GM19035 (cell line): ENCODE measurements around the gene PER2.

Source experiments
- ATAC-seq: cut with Tn5 transposase; IDR thresholded peaks from one replicate; pipeline ENCODE4 v1.9.1; 2021; ENCODE audit not compliant: unreplicated experiment

PER2 gene

DNA sequence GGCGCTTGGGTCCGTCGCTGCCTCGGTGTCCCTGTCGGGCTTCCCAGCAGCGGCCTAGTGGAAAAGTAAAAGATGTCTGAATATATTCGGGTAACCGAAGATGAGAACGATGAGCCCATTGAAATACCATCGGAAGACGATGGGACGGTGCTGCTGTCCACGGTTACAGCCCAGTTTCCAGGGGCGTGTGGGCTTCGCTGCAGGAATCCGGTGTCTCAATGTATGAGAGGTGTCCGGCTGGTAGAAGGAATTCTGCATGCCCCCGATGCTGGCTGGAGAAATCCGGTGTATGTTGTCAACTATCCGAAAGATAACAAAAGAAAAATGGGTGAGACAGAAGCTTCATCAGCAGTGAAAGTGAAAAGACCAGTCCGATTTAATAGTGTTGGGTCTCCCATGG, 56.6 kb downstream of the PER2 start:
- no peak for ATAC-seq

DNA sequence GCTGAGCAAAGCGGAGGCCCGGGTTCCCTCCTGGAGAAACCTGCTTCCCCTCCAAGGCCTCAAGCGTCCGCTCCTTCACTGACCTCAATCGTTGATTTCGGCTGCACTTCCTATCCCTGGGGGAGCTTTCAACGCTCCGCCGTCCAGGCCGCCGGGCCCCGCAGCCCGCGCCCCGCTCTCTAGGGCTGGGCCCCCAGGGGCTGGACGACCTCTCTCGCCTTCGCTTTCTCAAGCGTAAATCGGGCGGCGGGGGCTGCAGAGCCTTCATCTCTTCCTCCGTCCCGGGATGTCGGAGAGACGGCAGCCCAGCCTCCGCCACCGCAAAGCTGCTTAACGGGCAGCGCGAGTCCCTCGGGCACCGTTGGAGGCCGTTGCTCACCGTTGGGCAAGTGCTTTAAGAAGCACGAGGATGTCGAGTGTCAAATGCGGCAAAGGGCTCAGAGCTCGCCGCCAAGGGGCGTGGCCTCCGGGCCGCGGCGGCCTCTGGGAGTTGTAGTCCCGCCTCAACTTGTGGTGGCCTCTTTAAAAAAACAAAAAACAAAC, 57.1 kb downstream of the PER2 start:
- ATAC-seq, result no peak

DNA sequence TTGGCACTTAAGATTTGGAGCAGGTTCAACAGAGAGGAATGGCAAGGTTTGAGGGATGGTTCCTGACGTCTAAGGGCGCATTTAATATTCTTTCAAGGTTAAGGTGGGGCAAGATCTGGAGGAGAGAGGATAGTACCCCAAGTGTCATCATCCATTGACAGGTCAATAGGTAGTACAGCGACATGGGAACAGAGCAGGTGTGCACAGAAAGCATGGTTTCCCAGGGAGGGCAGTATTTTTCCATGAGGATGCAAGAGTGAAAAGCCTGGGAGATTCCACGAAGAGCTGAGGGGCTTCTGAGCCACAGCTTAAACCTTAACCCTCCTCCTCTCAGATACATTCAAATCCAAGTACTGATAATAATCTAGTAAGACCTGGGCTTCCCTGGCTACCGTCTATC, 57.7 kb downstream of the PER2 start:
- ATAC-seq, result no peak

DNA sequence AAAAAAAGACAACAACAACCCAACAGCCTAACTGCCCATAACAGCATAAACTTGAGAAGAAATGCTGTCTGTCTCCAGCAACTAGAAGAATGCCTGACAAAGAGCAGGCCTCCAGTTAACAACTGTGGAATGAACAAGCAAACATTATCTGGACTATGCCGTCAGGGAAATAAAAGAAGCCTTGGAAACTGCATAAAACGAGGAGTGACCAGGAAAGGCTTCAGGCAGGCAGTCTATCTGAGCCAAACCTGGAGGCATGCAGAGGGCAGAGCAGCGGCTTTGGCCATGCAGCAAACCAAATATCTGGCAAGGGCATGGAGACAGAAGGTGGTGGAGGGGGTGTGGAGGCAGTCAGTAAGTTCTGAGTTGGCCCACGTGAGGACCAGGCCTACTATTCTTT, 59.7 kb downstream of the PER2 start:
- ATAC-seq, result no peak

DNA sequence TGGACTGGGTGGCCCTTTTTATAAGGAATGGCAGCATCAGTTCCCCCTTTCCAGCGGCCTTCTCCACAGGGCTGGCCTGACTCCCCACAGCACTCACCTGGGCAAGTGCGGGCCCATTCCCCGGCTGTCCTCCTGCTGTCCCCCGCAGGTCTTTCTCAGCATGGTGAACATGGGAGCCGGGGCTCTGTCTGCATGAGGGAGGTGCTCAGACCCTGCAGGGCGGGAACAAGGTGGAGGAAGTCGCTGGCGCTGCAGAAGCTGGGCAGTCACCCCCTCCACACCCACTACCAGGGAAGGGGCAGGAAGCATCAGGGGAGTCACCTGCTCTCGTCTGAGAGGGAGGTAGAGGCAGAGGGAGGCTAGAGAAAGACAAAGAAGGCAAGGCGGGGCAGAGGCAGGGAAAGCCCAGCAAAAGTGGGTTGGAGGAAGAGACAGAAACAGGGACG, 60.8 kb downstream of the PER2 start:
- ATAC-seq, result no peak

DNA sequence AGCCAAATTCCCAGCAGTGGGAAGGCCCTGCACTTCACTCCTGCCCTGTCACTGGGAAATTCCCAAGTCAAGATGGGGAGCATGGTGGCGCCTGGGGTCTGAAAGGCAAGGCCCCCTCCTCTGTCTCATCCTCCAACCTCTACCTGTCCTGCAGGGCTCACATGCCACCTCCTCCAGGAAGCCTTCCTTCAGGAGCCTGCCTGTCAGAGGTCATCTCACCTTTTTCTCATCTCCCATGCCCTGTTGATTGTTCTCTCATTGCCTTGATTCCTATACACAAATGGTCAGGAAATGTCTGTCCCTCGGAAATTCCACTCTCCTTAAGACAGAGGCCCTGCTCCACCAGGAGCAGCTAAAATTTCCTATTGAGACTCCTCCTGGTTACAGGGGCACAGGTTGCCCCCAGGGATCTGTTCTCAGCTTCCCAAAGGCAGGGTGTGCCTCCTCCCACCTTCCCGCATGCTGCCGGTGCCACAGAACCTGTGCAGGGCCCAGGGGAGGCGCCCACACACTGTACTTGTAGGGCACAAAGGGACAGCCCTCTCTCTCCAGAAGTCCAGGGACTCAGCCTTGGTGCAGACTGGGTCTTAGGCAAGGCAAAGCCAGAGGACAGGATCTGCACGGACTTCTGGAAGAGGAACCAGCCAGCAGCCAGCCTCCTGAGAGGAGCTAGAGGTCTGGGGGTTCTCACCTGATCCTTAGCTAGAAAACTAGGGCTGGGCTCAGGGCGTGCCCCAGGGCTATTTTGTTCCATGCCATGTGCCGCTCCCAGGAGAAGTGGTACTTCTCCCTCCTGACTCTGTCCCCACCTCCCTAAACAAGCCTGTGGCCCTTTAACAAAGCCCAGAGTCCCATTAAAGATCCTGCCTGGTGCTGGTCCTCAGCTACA, 61.5 kb downstream of the PER2 start:
- no peak for ATAC-seq

DNA sequence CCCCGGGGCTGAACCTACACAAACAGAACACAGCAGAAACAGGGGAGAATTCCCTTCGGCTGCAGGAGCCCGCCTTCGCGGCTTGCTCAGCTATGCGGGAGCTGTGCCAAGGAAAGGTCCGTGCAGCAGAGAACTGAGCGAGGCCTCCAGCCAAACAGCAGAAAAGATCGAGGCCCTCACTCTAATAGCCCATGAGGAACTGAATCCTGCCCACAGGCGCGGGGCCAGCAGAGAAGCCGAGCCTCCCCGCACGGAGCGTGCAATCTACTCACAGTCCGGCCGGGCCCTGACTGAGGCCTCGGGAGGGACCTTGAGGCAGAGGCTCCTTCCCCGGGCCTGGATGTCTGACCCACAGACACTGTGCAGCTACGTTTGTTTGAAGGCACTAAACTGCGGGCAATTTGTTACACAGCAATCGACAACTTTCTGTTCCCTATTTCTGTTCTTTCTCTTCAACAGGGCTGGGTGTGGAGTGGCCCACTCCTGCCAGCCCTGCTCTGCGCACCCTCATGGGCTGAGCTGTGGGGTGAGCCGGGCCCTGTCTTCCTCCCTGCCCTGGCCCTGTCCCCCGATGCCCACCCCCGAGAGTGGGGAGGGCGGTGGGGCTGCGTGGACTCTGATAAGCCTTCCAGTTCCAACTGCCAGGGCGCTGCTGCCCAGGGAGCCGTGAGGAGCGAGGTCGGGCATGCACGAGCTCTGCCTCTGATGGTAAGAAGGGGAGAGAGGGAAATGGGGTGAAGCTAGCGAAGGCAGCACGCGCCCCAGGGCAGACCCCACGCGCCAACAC, 62.3 kb downstream of the PER2 start:
- ATAC-seq, result no peak

DNA sequence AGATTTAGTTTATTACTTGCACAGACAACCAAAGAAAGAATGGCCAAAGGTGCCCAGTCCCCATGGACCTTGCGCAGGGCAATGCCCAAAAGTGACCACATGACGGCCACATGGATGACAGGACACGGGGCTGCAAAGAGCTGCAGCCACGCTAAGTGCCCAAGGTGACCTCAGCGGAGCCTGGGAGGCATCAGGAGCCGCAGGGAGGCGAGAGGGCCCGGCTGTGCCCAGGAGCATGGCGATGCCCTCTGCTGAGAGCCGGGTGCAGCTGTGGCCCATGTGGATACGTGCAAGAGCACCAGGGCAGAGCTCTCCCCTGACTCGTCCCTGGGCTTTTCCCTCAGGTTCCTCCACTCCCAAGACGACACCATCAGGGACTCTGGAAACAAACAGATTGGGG, 63.3 kb downstream of the PER2 start:
- ATAC-seq, result no peak

DNA sequence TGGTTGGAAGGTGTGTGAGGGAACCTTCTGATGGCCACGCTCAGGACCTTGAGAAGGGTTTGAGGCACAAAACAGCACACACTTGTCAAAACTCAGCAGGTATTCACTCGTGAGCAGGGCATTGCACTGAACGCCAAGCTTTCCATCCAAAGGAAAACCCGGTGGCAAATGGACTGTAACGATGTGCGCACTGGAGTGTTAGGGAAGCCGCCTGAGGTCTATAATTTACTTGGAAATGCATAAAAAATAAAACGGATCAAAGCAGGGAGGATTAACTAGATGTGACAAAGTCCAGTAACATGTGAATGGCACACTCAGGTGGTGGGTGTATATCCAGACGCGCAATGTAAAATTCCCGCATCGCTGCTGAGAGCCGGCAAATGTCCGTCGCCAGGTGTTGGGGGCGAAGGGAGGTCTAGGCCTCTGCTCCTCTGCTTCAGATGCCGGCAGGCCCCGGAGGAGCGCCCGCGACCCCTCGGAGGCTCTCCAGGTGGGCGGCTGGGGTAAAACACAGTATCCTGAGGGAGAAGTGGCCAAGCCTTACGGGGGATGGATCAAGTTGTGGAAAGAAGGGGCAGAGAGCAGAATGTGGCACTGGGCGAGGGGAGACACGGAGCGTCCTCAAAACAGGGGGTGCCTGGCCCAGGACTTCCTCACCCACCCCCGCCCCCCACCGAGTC, 63.9 kb downstream of the PER2 start:
- no peak for ATAC-seq

DNA sequence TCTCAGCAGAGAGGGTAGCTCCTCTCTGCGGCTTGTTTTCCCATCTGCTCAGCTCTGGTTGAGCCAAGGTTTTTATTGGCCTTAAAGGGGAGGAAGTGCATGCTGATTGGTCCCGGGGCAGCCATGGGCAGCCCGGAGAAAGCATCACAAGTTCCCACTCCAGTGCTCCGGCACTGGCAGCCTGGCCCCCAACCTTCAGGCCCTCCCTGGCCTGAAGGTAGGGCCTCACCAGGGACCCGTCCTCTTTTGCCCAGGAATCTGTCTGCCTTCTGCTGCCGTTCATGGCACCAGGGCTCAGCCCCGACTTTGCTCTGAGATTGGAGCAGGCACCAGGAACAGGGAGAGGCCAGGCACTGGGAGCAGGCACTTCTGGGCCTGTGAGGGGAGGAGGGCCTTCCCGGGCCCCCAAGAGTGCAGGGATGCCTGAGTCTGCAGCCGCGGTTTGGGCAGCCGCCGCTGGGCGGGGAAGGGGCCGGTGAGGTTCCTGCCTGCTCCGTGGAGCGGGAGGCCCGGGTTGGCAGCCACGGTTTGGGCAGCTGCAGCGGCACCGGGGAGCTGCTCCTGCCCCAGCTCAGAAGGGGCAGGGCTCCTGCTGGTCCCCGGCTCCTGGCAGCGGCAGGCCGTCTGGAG, 67.4 kb downstream of the PER2 start:
- no peak for ATAC-seq

DNA sequence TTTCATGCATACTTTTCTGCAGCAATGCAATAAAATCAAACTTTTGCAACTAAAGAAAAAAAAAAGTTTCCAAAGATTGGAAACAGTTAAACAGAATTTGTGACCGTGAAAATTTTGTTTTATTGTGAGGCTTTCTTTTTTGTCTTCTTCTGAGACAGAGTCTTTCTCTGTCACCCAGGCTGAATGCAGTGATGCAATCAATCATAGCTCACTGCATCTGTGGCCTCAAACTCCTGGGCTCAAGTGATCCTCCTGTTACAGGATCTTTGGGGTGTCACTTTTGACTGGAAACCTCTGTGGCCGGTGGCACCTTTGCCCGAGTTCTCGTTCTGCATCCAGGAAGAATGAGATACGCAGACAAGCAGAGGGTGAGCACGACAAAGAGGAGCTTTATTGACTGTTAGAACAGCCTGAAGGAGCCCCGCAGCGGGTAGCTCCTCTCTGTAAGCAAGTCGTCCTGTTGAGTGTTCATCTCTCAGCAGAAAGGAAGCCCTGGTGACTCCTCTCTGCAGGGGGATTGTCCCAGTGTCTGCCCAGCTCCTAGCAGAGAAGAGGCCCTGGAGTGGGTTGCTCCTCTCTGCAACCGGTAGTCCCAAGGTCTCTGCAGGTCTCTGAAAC, 68.0 kb downstream of the PER2 start:
- no peak for ATAC-seq

DNA sequence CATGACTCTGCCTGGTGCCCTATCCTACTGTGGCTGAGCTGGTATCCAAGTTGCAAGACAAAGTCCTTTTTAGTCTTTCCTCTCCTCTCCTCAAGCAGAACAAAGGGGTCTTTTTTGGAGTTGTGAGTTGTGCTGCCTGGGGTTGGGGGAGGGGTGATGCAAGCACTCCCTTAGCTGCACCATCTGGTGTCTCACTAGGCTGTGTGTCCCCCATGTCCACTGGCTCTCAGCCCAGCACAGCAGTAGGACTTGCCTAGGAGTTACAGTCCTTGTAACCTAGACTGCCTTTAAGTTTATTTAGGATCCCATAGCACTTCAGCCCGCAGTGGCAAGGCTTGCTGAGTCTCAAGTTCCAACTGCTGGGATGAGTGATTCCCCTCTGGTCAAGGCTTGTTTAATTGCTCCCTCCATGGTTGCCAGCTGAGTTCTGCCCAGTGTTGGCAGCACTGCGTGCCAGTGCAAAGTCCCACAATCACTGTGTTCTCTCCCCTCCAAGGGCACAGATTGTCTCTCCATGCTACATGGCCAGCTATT, 71.7 kb downstream of the PER2 start:
- ATAC-seq, result no peak

DNA sequence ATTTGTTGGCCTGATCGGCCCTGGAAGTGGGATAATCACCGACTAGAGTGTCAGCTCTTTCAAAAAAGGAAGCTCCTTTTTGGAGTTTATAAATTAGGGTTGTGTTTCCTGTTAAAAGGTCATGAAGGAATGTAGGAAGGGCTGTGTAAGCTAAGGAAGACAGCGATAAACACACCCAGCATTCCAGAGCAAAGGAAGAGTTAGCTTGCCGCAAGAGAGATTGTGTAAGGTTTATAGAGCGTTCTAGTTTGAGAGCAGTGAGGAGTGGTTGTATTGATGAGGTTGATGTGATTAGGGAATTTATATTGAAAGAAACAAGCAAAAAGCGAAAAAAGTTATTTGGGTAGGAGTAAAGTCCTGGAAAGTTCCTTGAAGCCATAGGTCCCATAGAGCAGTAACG, 81.4 kb downstream of the PER2 start:
- no peak for ATAC-seq

DNA sequence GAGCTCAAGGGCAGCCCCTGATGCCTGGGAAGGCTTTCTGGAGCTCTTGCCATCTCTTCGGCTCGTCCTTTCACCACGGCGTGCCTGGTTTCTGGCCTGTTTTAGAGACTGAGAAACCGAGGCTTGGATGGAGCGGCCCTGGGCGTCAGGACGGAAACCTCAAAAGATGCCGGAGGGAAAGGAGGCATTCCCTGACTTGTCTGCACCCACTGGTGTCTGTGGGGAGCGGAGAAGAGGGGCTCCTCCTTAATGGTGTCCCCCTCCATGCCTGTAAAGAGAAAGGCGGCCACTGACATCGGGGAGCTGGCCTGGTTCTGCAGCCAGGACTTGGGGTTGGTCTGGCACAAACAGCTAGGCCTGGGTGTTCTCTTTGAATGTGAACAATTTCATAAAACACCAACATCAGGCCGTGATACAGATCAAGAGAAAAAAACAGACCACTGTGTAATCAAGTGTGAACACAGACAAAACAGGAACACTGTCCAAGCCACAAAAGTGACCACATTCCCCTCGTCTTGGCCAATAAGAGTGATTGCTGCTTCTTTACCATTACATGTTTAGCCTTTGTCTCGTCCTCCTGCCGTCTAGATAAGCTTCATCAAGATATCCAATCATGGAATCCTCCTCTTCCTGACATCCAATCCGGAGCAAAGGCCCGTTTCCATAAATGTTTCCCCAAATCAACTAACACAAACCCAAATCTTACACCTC, 84.3 kb downstream of the PER2 start:
- peak; percentile 25 for ATAC-seq

DNA sequence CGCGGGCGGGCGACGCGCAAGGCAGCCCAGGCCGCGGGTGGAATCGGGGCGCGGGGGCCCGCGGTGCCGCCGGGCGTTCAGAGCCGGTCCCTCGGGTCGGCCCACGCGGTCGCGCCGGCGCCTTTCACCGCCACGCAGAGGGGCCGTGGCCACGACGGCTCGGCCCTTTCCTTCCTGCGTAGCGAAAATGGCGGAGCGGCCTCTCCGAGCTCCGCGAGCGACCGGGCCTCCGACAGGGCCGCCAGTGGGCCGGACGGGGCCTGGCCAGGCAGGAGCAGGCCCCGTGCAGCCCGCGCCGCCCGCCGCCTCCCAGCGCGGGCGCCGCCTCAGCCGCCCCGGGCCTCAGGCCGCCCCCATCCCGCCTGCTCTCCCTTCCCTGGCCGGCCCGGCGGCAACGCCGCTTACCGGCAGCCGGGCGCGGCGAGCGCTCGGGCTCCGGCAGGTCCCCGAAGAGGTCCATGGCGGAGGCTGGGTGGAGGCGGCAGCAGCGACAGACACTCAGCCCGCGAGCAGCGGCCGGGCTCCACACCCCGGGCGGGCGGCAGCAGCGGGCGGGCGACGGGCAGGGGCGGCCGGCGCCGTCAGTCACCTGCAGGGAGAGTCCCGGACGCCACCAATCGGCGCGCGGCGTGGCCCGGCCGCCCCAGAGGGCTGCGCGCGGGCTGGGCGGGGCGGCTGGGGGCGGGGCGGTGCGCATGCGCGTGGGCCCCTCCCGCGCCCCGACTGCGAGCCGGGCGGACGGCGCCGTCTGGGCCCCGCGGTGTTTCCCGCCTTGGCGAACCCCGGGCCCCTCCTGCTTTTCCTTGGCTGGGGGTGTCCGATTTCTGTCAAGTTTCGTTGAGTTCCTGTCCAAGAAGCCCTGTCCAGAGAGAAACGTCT, 85.1 kb downstream of the PER2 start, which contains the start of gene ILKAP:
Gene ILKAP (minus strand): TSS at position 602 of the 879 bp plus-strand sequence. CDS start 142 bp downstream, at position 460.
- peak; percentile 94 for ATAC-seq

DNA sequence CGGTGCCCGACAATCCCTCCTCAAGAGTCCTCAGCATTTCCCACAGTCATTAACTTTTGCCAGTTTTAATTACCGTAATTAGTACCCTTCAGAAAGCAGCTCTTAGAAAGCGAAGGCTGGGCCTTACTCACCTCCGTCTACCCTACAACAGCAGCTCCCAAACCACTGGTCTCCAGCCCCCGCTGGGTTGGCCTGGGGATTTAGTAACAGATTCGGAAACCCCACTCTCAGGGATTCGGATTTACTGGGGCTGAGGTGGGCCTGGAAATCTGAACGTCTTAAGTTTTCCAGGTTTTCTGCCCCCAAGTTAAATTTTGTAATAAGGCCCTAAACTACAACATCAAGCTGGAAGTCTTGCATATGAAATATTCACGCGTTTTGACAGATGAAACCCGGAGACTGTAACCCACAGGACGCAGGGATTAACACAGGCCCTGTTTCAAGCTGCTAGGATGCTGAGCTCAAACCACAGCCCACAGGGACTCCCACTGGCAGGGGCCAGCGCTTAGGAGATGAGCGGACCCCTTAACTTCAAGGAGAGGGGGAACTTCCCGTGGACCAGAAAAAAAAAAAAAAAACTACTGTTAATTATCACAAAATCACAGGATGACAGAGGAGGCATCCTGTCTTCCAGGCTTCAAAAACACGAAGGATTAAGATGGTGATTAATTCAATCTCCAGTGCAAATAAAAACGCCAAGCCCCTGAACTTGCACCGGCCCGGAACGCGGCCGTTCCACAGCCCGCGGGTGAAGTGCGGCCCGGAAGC, 85.9 kb downstream of the PER2 start:
- no peak for ATAC-seq
